SK-N-SH (cell line): ENCODE results near the gene ISCA1. TPM values are rescaled to one million over a fixed set of nuclear protein-coding genes. Genes with fewer than 3 reads are reported as not detected.

Experiments
- CTCF ChIA-PET: fragments of 300-600, 350-600 bp; formaldehyde crosslinking; extraction: SDS; loops from one replicate; lab custom pipeline; 2021; lab: Yijun Ruan, JAX
- POLR2A ChIA-PET: fragments of 350-600 bp; sonication (Branson Sonifier 250); formaldehyde crosslinking; extraction: SDS; loops from one replicate; lab custom pipeline; 2020; ENCODE audit warnings: antibody characterized with exemption, inconsistent platforms; lab: Yijun Ruan, JAX
- DNase-seq: peaks from one replicate; pipeline ENCODE4 v3.0.0; 2012
- H2AFZ ChIP-seq: fragments of 200-600 bp; sonication (generic); 2 replicates; pipeline ENCODE4 v1.8.1; 2016; ENCODE audit warnings: antibody characterized with exemption, mild to moderate bottlenecking, low read depth
- H3F3A ChIP-seq: fragments of 200-600 bp; sonication (generic); replicated peaks from 2 replicates; pipeline ENCODE3; 2016; ENCODE audit warnings: antibody characterized with exemption, mild to moderate bottlenecking; ENCODE audit not compliant: insufficient read depth
- H3K27ac ChIP-seq, 2 experiments: fragments of 200-500 bp in 1 of 2; fragments of 200-600 bp in 1 of 2; sonication (Bioruptor generic) in 1 of 2; sonication (generic), shearing (Covaris generic) in 1 of 2; 2 replicates each; pipeline versions ENCODE4 v1.5.1 to v1.6.1; 2014 to 2016; ENCODE audit warnings: low read depth in 2 of 2, inconsistent platforms in 1 of 2, low read length in 1 of 2, mild to moderate bottlenecking in 1 of 2, mixed read lengths in 1 of 2
- H3K27me3 ChIP-seq: fragments of 200-600 bp; sonication (generic), shearing (Covaris generic); 2 replicates; pipeline ENCODE4 v1.6.1; 2016; ENCODE audit warnings: mixed run types; ENCODE audit not compliant: insufficient read depth
- H3K36me3 ChIP-seq, 2 experiments: fragments of 200-500 bp in 1 of 2; fragments of 200-600 bp in 1 of 2; sonication (Bioruptor generic) in 1 of 2; sonication (generic) in 1 of 2; replicated peaks in 1 of 2; 2 replicates each; pipeline versions ENCODE3 to v1.5.1; 2014 to 2016; ENCODE audit warnings: low read length in 1 of 2, mild to moderate bottlenecking in 1 of 2; ENCODE audit not compliant: insufficient read depth in 2 of 2, control insufficient read depth in 1 of 2
- H3K4me1 ChIP-seq, 2 experiments: fragments of 200-500 bp in 1 of 2; fragments of 200-600 bp in 1 of 2; sonication (Bioruptor generic) in 1 of 2; sonication (generic), shearing (Covaris generic) in 1 of 2; 2 replicates each; pipeline versions ENCODE4 v1.5.1 to v1.6.1; 2014 to 2016; ENCODE audit warnings: low read depth in 1 of 2, low read length in 1 of 2, mixed run types in 1 of 2; ENCODE audit not compliant: insufficient read depth in 2 of 2, control insufficient read depth in 1 of 2
- H3K4me2 ChIP-seq: fragments of 200-600 bp; sonication (generic), shearing (Covaris generic); 2 replicates; pipeline ENCODE4 v1.6.1; 2017; ENCODE audit warnings: mixed run types
- H3K4me3 ChIP-seq, 2 experiments: fragments of 200-500 bp in 1 of 2; fragments of 200-600 bp in 1 of 2; sonication (Bioruptor generic) in 1 of 2; sonication (generic), shearing (Covaris generic) in 1 of 2; 2 replicates each; pipeline versions ENCODE4 v1.5.1 to v1.8.1; 2014 to 2016; ENCODE audit warnings: low read depth in 2 of 2, inconsistent platforms in 1 of 2, low read length in 1 of 2, mild to moderate bottlenecking in 1 of 2, mixed read lengths in 1 of 2, moderate library complexity in 1 of 2
- H3K79me2 ChIP-seq: fragments of 200-600 bp; sonication (generic); 2 replicates; pipeline ENCODE4 v1.8.1; 2017; ENCODE audit warnings: mild to moderate bottlenecking; ENCODE audit not compliant: insufficient read depth
- H3K9ac ChIP-seq: fragments of 200-600 bp; sonication (generic); 2 replicates; pipeline ENCODE4 v1.6.1; 2017; ENCODE audit warnings: mixed run types
- H3K9me2 ChIP-seq: fragments of 200-600 bp; sonication (generic); 2 replicates; pipeline ENCODE4 v1.6.1; 2017; ENCODE audit warnings: mixed run types
- H3K9me3 ChIP-seq: fragments of 200-600 bp; sonication (generic); 2 replicates; pipeline ENCODE4 v1.6.1; 2017; ENCODE audit warnings: mixed run types, mild to moderate bottlenecking, moderate library complexity
- H4K20me1 ChIP-seq: fragments of 200-600 bp; sonication (generic); 2 replicates; pipeline ENCODE4 v1.6.1; 2017; ENCODE audit warnings: mild to moderate bottlenecking, mixed run types; ENCODE audit not compliant: insufficient read depth
- ELF1 ChIP-seq: IDR thresholded peaks from 2 replicates; pipeline ENCODE4 v1.4.0; 2012
- FOXM1 ChIP-seq: IDR thresholded peaks from 2 replicates; pipeline ENCODE4 v1.4.0; 2012; ENCODE audit warnings: low read depth, mild to moderate bottlenecking
- GATA2 ChIP-seq: sonication (generic); formaldehyde crosslinking; IDR thresholded peaks from 2 replicates; pipeline ENCODE4 v1.5.0; 2020; ENCODE audit warnings: mild to moderate bottlenecking, missing genetic modification reagents
- JUND ChIP-seq: IDR thresholded peaks from 2 replicates; pipeline ENCODE4 v1.4.0; 2012
- MAX ChIP-seq: IDR thresholded peaks from 2 replicates; pipeline ENCODE4 v1.4.0; 2012; ENCODE audit warnings: low read depth
- NRF1 ChIP-seq: IDR thresholded peaks from 2 replicates; pipeline ENCODE4 v1.6.1; 2012; ENCODE audit warnings: low read depth, mild to moderate bottlenecking, low read length
- POLR2AphosphoS5 ChIP-seq: IDR thresholded peaks from 2 replicates; pipeline ENCODE4 v1.6.1; 2012; ENCODE audit warnings: low read depth, low read length
- RAD21 ChIP-seq: IDR thresholded peaks from 2 replicates; pipeline ENCODE4 v1.6.1; 2012; ENCODE audit warnings: mild to moderate bottlenecking, low read length
- RCOR1 ChIP-seq: fragments of 150-350 bp; IDR thresholded peaks from 2 replicates; pipeline ENCODE4 v1.6.1; 2017; ENCODE audit warnings: antibody characterized with exemption, low read length
- RFX5 ChIP-seq: IDR thresholded peaks from 2 replicates; pipeline ENCODE4 v1.6.1; 2012; ENCODE audit warnings: mild to moderate bottlenecking, improper control_type of control experiment, low read length
- RXRA ChIP-seq: IDR thresholded peaks from 2 replicates; pipeline ENCODE4 v1.4.0; 2012; ENCODE audit warnings: low read depth, mild to moderate bottlenecking, borderline replicate concordance
- SIN3A ChIP-seq: IDR thresholded peaks from 2 replicates; pipeline ENCODE4 v1.6.1; 2012; ENCODE audit warnings: low read depth, mild to moderate bottlenecking, low read length, moderate library complexity, borderline replicate concordance
- YY1 ChIP-seq: IDR thresholded peaks from 2 replicates; pipeline ENCODE4 v1.4.0; 2012; ENCODE audit warnings: low read depth, mild to moderate bottlenecking
- WGBS: methylation state at CpG from one replicate; pipeline ENCODE4 v1.1.6; 2017; ENCODE audit warnings: low lambda C conversion rate; 5-methylcytosine and 5-hydroxymethylcytosine counted together
- polyA plus RNA-seq, 3 experiments: library from polyadenylated mRNA; depleted of rRNA; stranded (reverse); fragments of >200 nt; gene quantifications; 2 replicates each; pipeline ENCODE4 v1.2.3, GENCODE V29; 2012
- TF ChIP-seq, protein P1 (sequence below): fragments of 150-350 bp; IDR thresholded peaks from 2 replicates; pipeline ENCODE4 v1.6.1; 2017; ENCODE audit warnings: antibody characterized with exemption, low read length, low read depth, borderline replicate concordance

Gene ISCA1
- polyA plus RNA-seq, 1 of the 3 experiments (the other 2 are of a cell fraction), result 10.9 TPM

DNA sequence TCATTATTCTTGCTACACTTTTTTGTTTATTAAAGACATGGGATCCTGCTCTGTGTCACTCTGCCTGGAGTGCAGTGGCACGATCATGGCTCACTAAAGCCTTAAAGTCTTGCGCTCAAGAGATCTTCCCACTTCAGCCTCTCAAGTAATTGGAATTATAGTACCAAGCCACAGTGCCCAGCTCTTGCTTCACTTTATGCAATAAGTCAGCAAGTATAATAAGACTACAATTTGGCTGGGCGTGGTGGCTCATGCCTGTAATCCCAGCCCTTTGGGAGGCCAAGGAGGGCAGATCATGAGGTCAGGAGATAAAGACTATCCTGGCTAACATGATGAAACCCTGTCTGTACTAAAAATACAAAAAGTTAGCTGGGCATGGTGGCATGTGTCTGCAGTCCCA, 28.8 kb downstream of the ISCA1 start:
- ChIA-PET CTCF (interaction anchor here (0.6 kb wide), 1 partner anchor 233 kb away, joined by 3 read pairs; no protein-coding TSS in a partner anchor), POLR2A (no interaction called here)
- Histone ChIP-seq H3K4me3 (no peak overlapping the region), H3F3A (no peaks in the 10 kb centered on the region), H3K9ac (no peak overlapping the region), H3K27ac (no peak overlapping the region), H3K27me3 (no peaks in the 10 kb centered on the region), H3K4me2 (no peak overlapping the region), H3K9me2 (no peaks in the 10 kb centered on the region), H3K36me3 (no peaks in the 10 kb centered on the region), H3K79me2 (no peaks in the 10 kb centered on the region), H3K9me3 (no peaks in the 10 kb centered on the region), H4K20me1 (no peaks in the 10 kb centered on the region), H3K4me1 (peaks cover 0 to 2% of the 10 kb centered on the region in 2 experiments; a peak in 1 of 4 replicates), H2AFZ (no peak overlapping the region)
- TF ChIP-seq RCOR1 (no peak), ELF1 (no peak), YY1 (no peak), GATA2 (no peak), RFX5 (no peak), JUND (no peak), FOXM1 (no peak), POLR2AphosphoS5 (no peak), NRF1 (no peak), RXRA (no peak)
- TF ChIP-seq, protein P1, sequence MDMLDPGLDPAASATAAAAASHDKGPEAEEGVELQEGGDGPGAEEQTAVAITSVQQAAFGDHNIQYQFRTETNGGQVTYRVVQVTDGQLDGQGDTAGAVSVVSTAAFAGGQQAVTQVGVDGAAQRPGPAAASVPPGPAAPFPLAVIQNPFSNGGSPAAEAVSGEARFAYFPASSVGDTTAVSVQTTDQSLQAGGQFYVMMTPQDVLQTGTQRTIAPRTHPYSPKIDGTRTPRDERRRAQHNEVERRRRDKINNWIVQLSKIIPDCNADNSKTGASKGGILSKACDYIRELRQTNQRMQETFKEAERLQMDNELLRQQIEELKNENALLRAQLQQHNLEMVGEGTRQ, result no peak
- no peak for DNase-seq
- 80% methylated on average over 3 of the region's 3 CpGs for WGBS

DNA sequence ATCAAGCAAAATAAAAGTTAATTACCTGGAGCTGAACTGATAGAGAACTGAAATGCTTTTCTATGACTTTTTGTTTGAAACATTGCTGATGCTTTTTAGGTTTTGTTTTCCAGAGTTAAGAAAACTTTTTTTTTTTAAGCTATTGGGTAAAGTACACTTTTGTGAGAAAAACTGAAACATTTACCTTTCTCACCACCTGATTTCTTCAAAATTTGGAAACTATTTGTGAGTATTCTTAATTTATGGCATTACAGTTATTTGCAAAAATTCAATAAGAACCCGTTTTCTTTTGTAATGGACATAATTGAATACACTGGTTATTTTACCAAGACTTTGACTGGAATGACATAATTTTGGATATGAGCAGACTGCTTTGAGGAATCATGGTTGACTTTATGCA, 29.5 kb downstream of the ISCA1 start:
- 45% methylated on average over 1 of the region's 1 CpG for WGBS
- H3K36me3 ChIP-seq, result no peaks in the 10 kb centered on the region
- no peak overlapping the region for H3K4me2 ChIP-seq
- H3K79me2 ChIP-seq, result no peaks in the 10 kb centered on the region
- no peak overlapping the region for H3K9ac ChIP-seq
- peaks cover 0 to 2% of the 10 kb centered on the region in 2 experiments; a peak in 1 of 4 replicates for H3K4me1 ChIP-seq
- DNase-seq, result no peak
- H3K9me3 ChIP-seq, result no peaks in the 10 kb centered on the region
- no peaks in the 10 kb centered on the region for H4K20me1 ChIP-seq
- TF ChIP-seq GATA2 (no peak), MAX (no peak)
- H3F3A ChIP-seq, result no peaks in the 10 kb centered on the region
- H3K27me3 ChIP-seq, result no peaks in the 10 kb centered on the region
- CTCF ChIA-PET, result no interaction called here
- POLR2A ChIA-PET, result no interaction called here
- H2AFZ ChIP-seq, result no peak overlapping the region
- no peak overlapping the region for H3K27ac ChIP-seq
- H3K9me2 ChIP-seq, result no peaks in the 10 kb centered on the region
- H3K4me3 ChIP-seq, result no peak overlapping the region

GRCh38 chr9:86250123-86250522, 32.2 kb downstream of the ISCA1 start:
- Histone ChIP-seq H3K27ac (no peak overlapping the region), H3K4me1 (no peaks in the 10 kb centered on the region), H2AFZ (no peak overlapping the region), H3K4me2 (no peak overlapping the region), H3K79me2 (no peaks in the 10 kb centered on the region), H3K27me3 (no peaks in the 10 kb centered on the region)
- DNase-seq, result no peak
- TF ChIP-seq RAD21, result no peak
- no peak for TF ChIP-seq SIN3A
- TF ChIP-seq, all 33 proteins: peak for 0
- POLR2A ChIA-PET, result no interaction called here
- Histone ChIP-seq H4K20me1 (no peaks in the 10 kb centered on the region), H3K9ac (no peak overlapping the region), H3K36me3 (no peaks in the 10 kb centered on the region), H3K9me2 (no peaks in the 10 kb centered on the region), H3K9me3 (no peaks in the 10 kb centered on the region), H3F3A (no peaks in the 10 kb centered on the region), H3K4me3 (no peak overlapping the region)
- CTCF ChIA-PET, result interaction anchor here (0.5 to 0.8 kb wide), 2 partner anchors 11 to 277 kb away, joined by 3 read pairs; no protein-coding TSS in a partner anchor
